ENCODE data around the gene TP63.

TP63 gene

GRCh38 chr3:189766416-189766815, 135.2 kb downstream of the TP63 start:
- Histone ChIP-seq H3K4me3 (ENCODE audit: low read depth in 1 of 2, low read length in 2 of 2) (no peak overlapping the region), H3K4me1 (ENCODE audit: insufficient read depth, low read length) (no peaks in the 10 kb centered on the region), H3K27ac (ENCODE audit: low read depth, low read length) (no peak overlapping the region), H3K9me3 (ENCODE audit: low read length) (no peaks in the 10 kb centered on the region), H3K9ac (ENCODE audit: low read length) (no peak overlapping the region), H3K27me3 (ENCODE audit: control insufficient read depth in 1 of 2, insufficient read depth in 2 of 2, low read length in 2 of 2) (no peaks in the 10 kb centered on the region), H3K36me3 (ENCODE audit: insufficient read depth, low read length) (no peaks in the 10 kb centered on the region)

- H3K4me3 ChIP-seq (ENCODE audit: low read depth in 1 of 2, low read length in 2 of 2): no peak overlapping the region
- H3K36me3 ChIP-seq (ENCODE audit: insufficient read depth, low read length): no peaks in the 10 kb centered on the region
- H3K9ac ChIP-seq (ENCODE audit: low read length): no peak overlapping the region
- H3K27ac ChIP-seq (ENCODE audit: low read depth, low read length): no peak overlapping the region
- H3K4me1 ChIP-seq (ENCODE audit: insufficient read depth, low read length): no peaks in the 10 kb centered on the region
- no peaks in the 10 kb centered on the region for H3K27me3 ChIP-seq (ENCODE audit: control insufficient read depth in 1 of 2, insufficient read depth in 2 of 2, low read length in 2 of 2)
- no peaks in the 10 kb centered on the region for H3K9me3 ChIP-seq (ENCODE audit: low read length)
Measured at GRCh38 chr3:189771842-189772450, 140.8 kb downstream of the TP63 start.

DNA sequence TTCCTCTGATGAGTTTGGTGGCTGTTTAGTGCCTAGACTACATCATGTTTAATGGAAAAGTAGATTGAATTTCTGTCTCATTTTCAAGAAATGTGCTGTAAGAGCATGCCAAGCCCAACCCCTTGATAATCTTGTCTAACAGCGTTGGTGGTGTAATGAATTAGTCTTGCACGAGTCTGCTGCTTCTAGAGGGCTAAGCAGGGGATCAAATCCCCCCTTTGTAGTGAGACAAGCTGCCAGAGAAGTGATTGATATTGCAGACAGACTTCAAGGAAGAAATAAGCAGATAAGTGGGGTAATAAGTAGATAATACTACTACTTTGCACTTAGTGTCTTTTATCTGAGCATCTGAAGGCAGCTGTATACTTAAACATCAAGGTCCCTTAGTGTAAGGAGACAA, 141.4 kb downstream of the TP63 start:
- no peak overlapping the region for H3K4me3 ChIP-seq (ENCODE audit: low read depth in 1 of 2, low read length in 2 of 2)
- H3K4me1 ChIP-seq (ENCODE audit: insufficient read depth, low read length): no peaks in the 10 kb centered on the region
- no peaks in the 10 kb centered on the region for H3K9me3 ChIP-seq (ENCODE audit: low read length)
- H3K27ac ChIP-seq (ENCODE audit: low read depth, low read length): no peak overlapping the region
- no peaks in the 10 kb centered on the region for H3K27me3 ChIP-seq (ENCODE audit: control insufficient read depth in 1 of 2, insufficient read depth in 2 of 2, low read length in 2 of 2)
- no peaks in the 10 kb centered on the region for H3K36me3 ChIP-seq (ENCODE audit: insufficient read depth, low read length)
- H3K9ac ChIP-seq (ENCODE audit: low read length): no peak overlapping the region

DNA sequence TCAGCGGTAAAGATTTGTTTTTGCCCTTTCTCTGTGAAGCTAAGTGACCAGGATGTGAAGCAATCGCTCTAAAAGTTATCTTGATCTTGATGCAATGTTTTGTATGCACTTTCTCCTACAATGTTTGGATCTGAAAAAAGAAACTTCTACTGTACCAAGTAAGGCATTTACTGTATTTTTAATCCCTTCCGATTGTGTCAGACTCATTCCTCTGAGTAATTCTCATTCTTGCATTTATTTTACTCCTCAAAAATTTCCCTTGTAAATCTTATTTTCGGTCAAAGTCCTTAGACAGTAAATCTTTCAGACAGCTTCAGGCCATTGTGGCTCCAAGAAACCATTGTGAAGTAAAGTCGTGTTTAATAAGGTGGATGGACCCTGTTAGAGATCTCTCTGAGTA, 141.9 kb downstream of the TP63 start:
- H3K27ac ChIP-seq (ENCODE audit: low read depth, low read length): no peak overlapping the region

DNA sequence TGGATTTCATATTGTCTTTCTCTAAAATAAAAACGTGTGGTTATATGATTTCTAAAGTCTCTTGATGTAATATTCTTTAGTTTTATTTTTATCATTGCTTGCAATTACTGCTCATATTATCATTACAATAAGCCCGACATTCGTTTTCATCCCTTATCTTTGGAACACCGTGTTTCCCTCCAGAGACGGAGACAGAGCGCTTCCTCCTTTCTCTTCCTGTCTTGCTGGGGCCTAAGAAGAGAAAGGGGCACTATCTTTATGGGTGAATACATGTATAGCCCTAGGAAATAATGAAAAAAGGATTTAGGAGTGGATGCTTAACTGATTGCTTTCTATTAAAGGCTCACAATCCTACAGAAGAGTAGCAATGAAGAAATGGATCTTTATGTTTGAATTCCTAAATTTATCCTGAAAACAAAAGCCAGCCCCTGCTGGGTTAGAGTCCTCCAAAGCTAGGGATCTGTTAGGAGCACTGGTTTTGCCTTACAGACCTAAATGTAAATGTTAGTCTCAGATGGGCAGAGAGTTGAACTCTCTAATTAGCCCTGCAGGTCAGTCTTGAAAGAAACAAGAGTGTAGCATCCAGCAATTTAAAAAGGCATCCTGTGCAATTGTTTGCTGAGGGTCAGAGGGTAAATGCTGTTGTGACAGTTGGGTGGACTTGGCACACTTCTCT, 145.1 kb downstream of the TP63 start:
- Histone ChIP-seq H3K9ac (ENCODE audit: low read length) (no peak overlapping the region), H3K4me3 (ENCODE audit: low read depth in 1 of 2, low read length in 2 of 2) (no peak overlapping the region), H3K4me1 (ENCODE audit: insufficient read depth, low read length) (no peaks in the 10 kb centered on the region), H3K36me3 (ENCODE audit: insufficient read depth, low read length) (no peaks in the 10 kb centered on the region), H3K9me3 (ENCODE audit: low read length) (no peaks in the 10 kb centered on the region), H3K27ac (ENCODE audit: low read depth, low read length) (no peak overlapping the region), H3K27me3 (ENCODE audit: control insufficient read depth in 1 of 2, insufficient read depth in 2 of 2, low read length in 2 of 2) (no peaks in the 10 kb centered on the region)

More for the DNA sequence above, 141.9 kb downstream of the TP63 start:
- no peaks in the 10 kb centered on the region for H3K36me3 ChIP-seq (ENCODE audit: insufficient read depth, low read length)
- no peaks in the 10 kb centered on the region for H3K4me1 ChIP-seq (ENCODE audit: insufficient read depth, low read length)
- H3K9ac ChIP-seq (ENCODE audit: low read length): no peak overlapping the region
- no peaks in the 10 kb centered on the region for H3K27me3 ChIP-seq (ENCODE audit: control insufficient read depth in 1 of 2, insufficient read depth in 2 of 2, low read length in 2 of 2)
- no peak overlapping the region for H3K4me3 ChIP-seq (ENCODE audit: low read depth in 1 of 2, low read length in 2 of 2)
- no peaks in the 10 kb centered on the region for H3K9me3 ChIP-seq (ENCODE audit: low read length)

DNA sequence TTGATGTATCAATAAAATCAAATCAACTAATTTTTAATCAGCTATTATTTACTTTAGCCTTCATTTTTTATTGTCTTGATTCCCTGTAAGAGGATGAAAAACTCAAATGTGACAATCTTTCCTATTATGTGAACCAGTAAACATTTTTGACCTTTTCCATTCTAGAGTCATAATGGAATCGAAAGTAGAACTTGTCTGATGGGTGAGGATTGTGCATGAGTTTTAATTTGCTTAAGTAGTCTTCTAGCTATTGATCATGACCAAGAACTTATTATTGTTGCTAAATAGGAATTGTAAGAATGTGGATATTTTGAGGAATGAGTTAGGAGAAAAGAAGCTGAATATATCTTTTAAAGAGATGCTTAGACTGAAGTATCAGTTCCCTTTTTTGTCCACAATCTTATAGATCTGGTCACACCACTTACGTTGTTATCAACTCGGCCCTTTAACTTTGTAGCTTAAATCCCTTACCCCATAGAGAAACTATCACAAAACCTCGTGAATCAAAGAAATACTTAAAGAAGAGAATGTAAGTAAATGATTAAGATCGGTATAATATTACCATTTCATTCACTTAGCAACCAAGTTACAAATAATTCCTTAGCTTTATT, 147.3 kb downstream of the TP63 start:
- Histone ChIP-seq H3K36me3 (ENCODE audit: insufficient read depth, low read length) (no peaks in the 10 kb centered on the region), H3K9ac (ENCODE audit: low read length) (no peak overlapping the region), H3K27ac (ENCODE audit: low read depth, low read length) (no peak overlapping the region)

GRCh38 chr3:189779166-189779565, 148.0 kb downstream of the TP63 start:
- no peaks in the 10 kb centered on the region for H3K9me3 ChIP-seq (ENCODE audit: low read length)
- no peak overlapping the region for H3K27ac ChIP-seq (ENCODE audit: low read depth, low read length)
- no peaks in the 10 kb centered on the region for H3K4me1 ChIP-seq (ENCODE audit: insufficient read depth, low read length)
- H3K36me3 ChIP-seq (ENCODE audit: insufficient read depth, low read length): no peaks in the 10 kb centered on the region
- no peaks in the 10 kb centered on the region for H3K27me3 ChIP-seq (ENCODE audit: control insufficient read depth in 1 of 2, insufficient read depth in 2 of 2, low read length in 2 of 2)
- H3K4me3 ChIP-seq (ENCODE audit: low read depth in 1 of 2, low read length in 2 of 2): no peak overlapping the region
- H3K9ac ChIP-seq (ENCODE audit: low read length): no peak overlapping the region

More for the DNA sequence above, 147.3 kb downstream of the TP63 start:
- no peak overlapping the region for H3K4me3 ChIP-seq (ENCODE audit: low read depth in 1 of 2, low read length in 2 of 2)
- no peaks in the 10 kb centered on the region for H3K27me3 ChIP-seq (ENCODE audit: control insufficient read depth in 1 of 2, insufficient read depth in 2 of 2, low read length in 2 of 2)
- no peaks in the 10 kb centered on the region for H3K9me3 ChIP-seq (ENCODE audit: low read length)
- H3K4me1 ChIP-seq (ENCODE audit: insufficient read depth, low read length): no peaks in the 10 kb centered on the region

DNA sequence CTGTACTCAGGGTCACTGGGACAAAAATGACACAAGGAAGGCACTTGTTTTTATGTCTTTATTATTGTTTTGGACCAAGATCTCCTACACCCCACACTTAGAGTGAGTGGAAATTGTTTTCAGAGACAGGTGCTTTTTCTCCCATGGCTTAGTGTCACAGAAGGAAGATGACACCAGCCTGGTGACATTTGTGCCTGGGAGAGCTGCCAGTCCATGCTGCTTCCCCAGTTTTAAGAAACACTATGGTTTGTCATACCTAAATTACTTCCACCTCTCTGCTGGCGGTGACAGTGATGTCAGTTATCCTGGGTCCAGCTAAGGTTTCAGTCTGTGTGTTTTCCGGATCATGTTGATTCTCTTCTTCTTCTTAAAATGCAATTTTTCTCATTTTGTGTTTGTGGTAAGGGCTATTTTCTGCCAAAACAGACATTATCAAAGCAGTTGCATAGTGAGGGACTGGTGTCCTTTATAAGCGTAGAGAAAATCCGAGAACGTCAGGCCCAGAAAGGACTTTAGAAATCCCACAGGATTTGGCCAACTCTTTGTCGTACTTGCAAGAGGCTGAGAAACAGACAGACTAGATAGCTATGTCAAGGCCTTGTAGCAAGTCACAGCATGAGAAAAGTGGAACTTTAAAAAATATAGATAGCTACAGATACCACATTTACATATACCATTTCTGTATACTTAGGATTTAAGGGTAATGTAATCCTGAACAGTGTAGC, 149.5 kb downstream of the TP63 start:
- no peak overlapping the region for H3K27ac ChIP-seq (ENCODE audit: low read depth, low read length)
- H3K4me1 ChIP-seq (ENCODE audit: insufficient read depth, low read length): no peaks in the 10 kb centered on the region
- no peak overlapping the region for H3K4me3 ChIP-seq (ENCODE audit: low read depth in 1 of 2, low read length in 2 of 2)
- H3K9me3 ChIP-seq (ENCODE audit: low read length): no peaks in the 10 kb centered on the region
- no peak overlapping the region for H3K9ac ChIP-seq (ENCODE audit: low read length)
- H3K27me3 ChIP-seq (ENCODE audit: control insufficient read depth in 1 of 2, insufficient read depth in 2 of 2, low read length in 2 of 2): no peaks in the 10 kb centered on the region
- no peaks in the 10 kb centered on the region for H3K36me3 ChIP-seq (ENCODE audit: insufficient read depth, low read length)

- H3K4me3 ChIP-seq (ENCODE audit: low read depth in 1 of 2, low read length in 2 of 2): no peak overlapping the region
Measured at GRCh38 chr3:189781415-189781814, 150.2 kb downstream of the TP63 start.

GRCh38 chr3:189786479-189787064, 155.4 kb downstream of the TP63 start:
- Histone ChIP-seq H3K36me3 (ENCODE audit: insufficient read depth, low read length) (no peaks in the 10 kb centered on the region), H3K9me3 (ENCODE audit: low read length) (no peaks in the 10 kb centered on the region), H3K27me3 (ENCODE audit: control insufficient read depth in 1 of 2, insufficient read depth in 2 of 2, low read length in 2 of 2) (no peaks in the 10 kb centered on the region), H3K9ac (ENCODE audit: low read length) (no peak overlapping the region), H3K4me1 (ENCODE audit: insufficient read depth, low read length) (no peaks in the 10 kb centered on the region), H3K27ac (ENCODE audit: low read depth, low read length) (no peak overlapping the region), H3K4me3 (ENCODE audit: low read depth in 1 of 2, low read length in 2 of 2) (no peak overlapping the region)

More at GRCh38 chr3:189781415-189781814, 150.2 kb downstream of the TP63 start:
- H3K4me1 ChIP-seq (ENCODE audit: insufficient read depth, low read length): no peaks in the 10 kb centered on the region
- no peaks in the 10 kb centered on the region for H3K9me3 ChIP-seq (ENCODE audit: low read length)
- no peaks in the 10 kb centered on the region for H3K36me3 ChIP-seq (ENCODE audit: insufficient read depth, low read length)
- H3K27ac ChIP-seq (ENCODE audit: low read depth, low read length): no peak overlapping the region
- H3K9ac ChIP-seq (ENCODE audit: low read length): no peak overlapping the region
- H3K27me3 ChIP-seq (ENCODE audit: control insufficient read depth in 1 of 2, insufficient read depth in 2 of 2, low read length in 2 of 2): no peaks in the 10 kb centered on the region

- Histone ChIP-seq H3K27ac (ENCODE audit: low read depth, low read length) (no peak overlapping the region), H3K27me3 (ENCODE audit: control insufficient read depth in 1 of 2, insufficient read depth in 2 of 2, low read length in 2 of 2) (no peaks in the 10 kb centered on the region), H3K9me3 (ENCODE audit: low read length) (no peaks in the 10 kb centered on the region), H3K4me3 (ENCODE audit: low read depth in 1 of 2, low read length in 2 of 2) (no peak overlapping the region), H3K9ac (ENCODE audit: low read length) (no peak overlapping the region), H3K4me1 (ENCODE audit: insufficient read depth, low read length) (no peaks in the 10 kb centered on the region), H3K36me3 (ENCODE audit: insufficient read depth, low read length) (no peaks in the 10 kb centered on the region)
Measured at GRCh38 chr3:189787191-189787590, 156.0 kb downstream of the TP63 start.

Measured in muscle layer of colon (tissue), 2 donors.